ENCODE data around the gene DCAF5.
A peak's percentile ranks its signal among the peaks of the same experiment; 100 is the strongest.

The DCAF5 gene

GRCh38 chr14:69108358-69108757 is 44.6 kb downstream of the DCAF5 start:
- TF ChIP-seq CTCF (IDR thresholded peaks at IDR 0.05; ENCODE audit: poor library complexity, severe bottlenecking): no peak
- no peak overlapping the region for H3K27ac ChIP-seq (ENCODE audit: poor library complexity, severe bottlenecking)
- H3K4me1 ChIP-seq (ENCODE audit: insufficient read depth, poor library complexity, severe bottlenecking): no peaks in the 10 kb centered on the region

GRCh38 chr14:69107407-69108003 is 45.4 kb downstream of the DCAF5 start:
- no peak for DNase-seq (ENCODE audit: low spot score)
- no peaks in the 10 kb centered on the region for H3K27me3 ChIP-seq (ENCODE audit: insufficient read depth, poor library complexity, severe bottlenecking)
- peak; percentile 58 for ATAC-seq (ENCODE audit: low read depth)
- H3K4me3 ChIP-seq (ENCODE audit: severe bottlenecking): no peak overlapping the region
- H3K9me3 ChIP-seq (ENCODE audit: severe bottlenecking): no peaks in the 10 kb centered on the region
- H3K27ac ChIP-seq (ENCODE audit: poor library complexity, severe bottlenecking): no peak overlapping the region
- no peaks in the 10 kb centered on the region for H3K4me1 ChIP-seq (ENCODE audit: insufficient read depth, poor library complexity, severe bottlenecking)
- TF ChIP-seq CTCF (IDR thresholded peaks at IDR 0.05; ENCODE audit: poor library complexity, severe bottlenecking): peak; percentile 93
- peaks cover 53% of the 10 kb centered on the region for H3K36me3 ChIP-seq (ENCODE audit: low read depth)

More at GRCh38 chr14:69108358-69108757, 44.6 kb downstream of the DCAF5 start:
- H3K4me3 ChIP-seq (ENCODE audit: severe bottlenecking): no peak overlapping the region
- peaks cover 48% of the 10 kb centered on the region for H3K36me3 ChIP-seq (ENCODE audit: low read depth)
- DNase-seq (ENCODE audit: low spot score) (no peak), ATAC-seq (ENCODE audit: low read depth) (no peak)
- no peaks in the 10 kb centered on the region for H3K9me3 ChIP-seq (ENCODE audit: severe bottlenecking)
- no peaks in the 10 kb centered on the region for H3K27me3 ChIP-seq (ENCODE audit: insufficient read depth, poor library complexity, severe bottlenecking)

GRCh38 chr14:69106451-69106850 is 46.5 kb downstream of the DCAF5 start:
- H3K9me3 ChIP-seq (ENCODE audit: severe bottlenecking): no peaks in the 10 kb centered on the region
- peaks cover 4% of the 10 kb centered on the region for H3K4me1 ChIP-seq (ENCODE audit: insufficient read depth, poor library complexity, severe bottlenecking)
- ATAC-seq (ENCODE audit: low read depth) (no peak), DNase-seq (ENCODE audit: low spot score) (no peak)
- H3K27ac ChIP-seq (ENCODE audit: poor library complexity, severe bottlenecking): no peak overlapping the region
- peaks cover 52% of the 10 kb centered on the region for H3K36me3 ChIP-seq (ENCODE audit: low read depth)
- no peak for TF ChIP-seq CTCF (IDR thresholded peaks at IDR 0.05; ENCODE audit: poor library complexity, severe bottlenecking)
- H3K4me3 ChIP-seq (ENCODE audit: severe bottlenecking): no peak overlapping the region
- no peaks in the 10 kb centered on the region for H3K27me3 ChIP-seq (ENCODE audit: insufficient read depth, poor library complexity, severe bottlenecking)

GRCh38 chr14:69105326-69105725 is 47.6 kb downstream of the DCAF5 start:
- no peak overlapping the region for H3K4me3 ChIP-seq (ENCODE audit: severe bottlenecking)

More at GRCh38 chr14:69105326-69105725, 47.6 kb downstream of the DCAF5 start:
- Histone ChIP-seq H3K36me3 (ENCODE audit: low read depth) (peaks cover 60% of the 10 kb centered on the region), H3K9me3 (ENCODE audit: severe bottlenecking) (no peaks in the 10 kb centered on the region), H3K27me3 (ENCODE audit: insufficient read depth, poor library complexity, severe bottlenecking) (no peaks in the 10 kb centered on the region), H3K27ac (ENCODE audit: poor library complexity, severe bottlenecking) (no peak overlapping the region), H3K4me1 (ENCODE audit: insufficient read depth, poor library complexity, severe bottlenecking) (peaks cover 12% of the 10 kb centered on the region)
- no peak for DNase-seq (ENCODE audit: low spot score)
- peak; percentile 66; the same call in 2 of the 3 replicates for ATAC-seq (ENCODE audit: low read depth)
- TF ChIP-seq CTCF (IDR thresholded peaks at IDR 0.05; ENCODE audit: poor library complexity, severe bottlenecking): no peak
